KOPT-K1 (cell line): ENCODE results near the gene ARF1.
"Not testable (repeated sequence)": the region's sequence is repeated elsewhere in the genome, so short reads cannot be mapped to it uniquely, and the experiment has no call there.

Experiments
- H3K27ac ChIP-seq: fragments of 200-600 bp; sonication (generic); 2 replicates; pipeline ENCODE4 v1.5.1; 2016; ENCODE audit warnings: antibody characterized with exemption, mild to moderate bottlenecking, low read depth, low read length; ENCODE audit not compliant: poor library complexity, severe bottlenecking
- H3K36me3 ChIP-seq: fragments of 200-600 bp; sonication (generic); 2 replicates; pipeline ENCODE4 v1.5.1; 2017; ENCODE audit warnings: antibody characterized with exemption, mild to moderate bottlenecking, low read length, moderate library complexity; ENCODE audit not compliant: insufficient read depth
- H3K9me3 ChIP-seq: fragments of 200-600 bp; sonication (generic); 2 replicates; pipeline ENCODE4 v1.5.1; 2017; ENCODE audit warnings: antibody characterized with exemption, low read length, mild to moderate bottlenecking; ENCODE audit not compliant: insufficient read depth, poor library complexity, severe bottlenecking

Gene ARF1

DNA sequence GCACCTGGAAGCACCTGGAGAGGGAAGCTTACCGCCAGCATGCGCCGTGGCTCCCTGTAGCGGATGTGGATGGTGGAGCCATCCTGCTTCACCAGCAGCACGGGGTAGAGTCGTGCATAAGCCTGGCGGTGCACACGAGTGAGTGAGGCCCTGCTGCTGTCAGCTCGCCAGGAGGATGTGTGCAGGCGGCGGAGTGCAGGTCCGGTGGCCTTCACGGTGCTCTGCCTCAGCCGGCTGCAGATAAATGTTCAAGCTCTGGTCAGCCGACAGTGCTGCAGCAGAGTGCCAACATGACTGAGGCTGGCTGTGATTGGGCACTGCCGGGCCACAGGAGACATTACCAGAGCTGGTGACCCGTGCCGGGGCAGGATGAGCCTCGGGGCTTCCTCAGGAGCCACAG, 25.1 kb downstream of the ARF1 start:
- Histone ChIP-seq H3K9me3 (no peaks in the 10 kb centered on the region), H3K36me3 (peaks cover 23% of the 10 kb centered on the region), H3K27ac (no peak overlapping the region)

DNA sequence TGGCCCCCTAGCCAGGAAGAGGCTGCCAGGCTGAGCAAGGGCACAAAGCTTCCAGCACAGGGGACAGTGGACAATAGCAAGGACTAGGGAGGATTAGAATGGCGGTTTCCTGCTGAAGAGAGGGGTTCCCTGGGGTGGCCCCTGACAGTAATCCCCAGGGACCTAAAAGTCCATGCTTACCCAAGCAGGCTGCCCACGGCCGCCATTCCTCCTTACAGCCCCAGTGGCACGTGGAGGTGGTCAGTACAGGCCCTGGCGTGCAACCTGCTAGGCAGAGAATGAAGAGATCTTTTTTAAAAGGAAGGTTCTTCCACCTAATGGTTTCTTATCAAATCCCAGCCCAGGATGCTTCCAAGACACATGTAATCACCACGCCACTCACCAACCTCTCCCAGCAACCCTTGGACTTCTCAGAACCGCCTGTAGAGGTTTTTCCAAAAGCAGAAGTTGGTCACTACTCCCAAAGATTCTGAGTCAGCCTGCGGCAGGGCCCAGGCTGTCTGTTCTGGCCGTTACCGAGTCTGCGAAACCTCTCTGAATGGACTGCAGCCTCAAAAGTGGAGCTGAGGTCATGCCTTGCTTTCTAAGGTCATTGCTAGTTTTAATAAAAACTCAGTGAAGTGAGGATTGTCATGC, 25.7 kb downstream of the ARF1 start:
- peaks cover 23% of the 10 kb centered on the region for H3K36me3 ChIP-seq
- no peaks in the 10 kb centered on the region for H3K9me3 ChIP-seq
- H3K27ac ChIP-seq: peak overlapping the region; percentile 69

DNA sequence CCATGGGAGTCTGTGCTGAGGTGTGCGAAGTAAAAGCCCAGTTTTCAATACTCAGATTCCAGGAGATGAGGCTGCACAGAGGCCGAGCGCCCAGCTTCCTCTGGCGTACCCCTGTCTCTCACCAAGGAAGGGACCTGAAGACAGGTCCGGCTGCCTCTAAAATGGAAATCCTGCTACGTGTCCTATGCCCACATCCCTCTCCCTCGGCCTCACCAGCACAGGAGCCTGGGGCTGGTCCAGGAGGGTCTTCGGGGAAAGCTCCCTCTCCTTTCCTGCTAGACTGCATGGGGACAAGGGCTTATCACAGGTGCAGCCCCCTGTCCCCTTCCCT, 26.2 kb downstream of the ARF1 start:
- H3K27ac ChIP-seq: peak overlapping the region; percentile 69
- no peaks in the 10 kb centered on the region for H3K9me3 ChIP-seq
- H3K36me3 ChIP-seq: peaks cover 23% of the 10 kb centered on the region

DNA sequence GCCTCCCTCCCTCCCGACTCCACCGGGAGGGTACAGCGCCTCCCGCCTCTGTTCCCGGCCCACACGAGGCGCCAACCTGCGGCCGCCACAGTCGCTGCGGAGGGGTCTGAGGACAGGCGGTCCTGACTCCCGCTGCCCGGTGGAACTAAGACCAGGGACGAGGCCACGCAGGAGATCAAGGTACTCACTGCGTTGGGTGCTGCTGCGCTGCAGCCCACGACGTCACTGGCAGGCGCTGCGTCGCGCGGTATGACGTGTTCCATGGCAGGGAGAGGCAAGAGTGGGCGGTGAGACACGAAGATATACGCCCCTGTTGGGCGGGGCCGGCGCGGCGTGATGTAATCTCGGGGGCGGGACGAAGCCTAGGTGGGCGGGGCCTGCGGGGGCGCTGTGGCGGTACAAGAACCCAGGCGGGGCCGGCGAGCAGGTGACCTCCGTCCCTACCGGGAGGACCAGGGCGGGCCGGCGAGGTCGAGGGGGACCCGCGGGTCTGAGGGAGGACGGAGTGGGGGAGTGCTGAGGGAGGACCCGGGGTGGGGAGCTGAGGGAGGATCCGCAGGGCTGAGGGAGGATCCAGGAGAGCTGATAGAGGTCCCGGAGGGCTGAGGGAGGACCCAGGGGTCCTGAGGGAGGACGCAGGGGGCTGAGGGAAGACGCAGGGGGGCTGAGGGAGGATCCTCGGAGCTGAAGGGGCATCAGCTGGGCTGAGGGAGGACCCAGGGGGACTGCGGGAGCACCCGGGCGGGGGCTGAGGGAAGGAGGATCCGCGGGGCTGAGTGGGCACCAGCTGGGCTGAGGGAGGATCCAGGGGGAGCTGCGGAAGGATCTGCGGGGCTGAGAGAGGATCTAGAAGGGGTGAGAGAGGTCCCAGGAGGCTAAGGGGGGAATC, 26.8 kb downstream of the ARF1 start, which contains the start of gene MRPL55:
Gene MRPL55, minus strand, starts transcription at position 227 of the 889 bp plus-strand sequence. CDS start 1,039 bp downstream, outside the sequence.
- no peaks in the 10 kb centered on the region for H3K9me3 ChIP-seq
- H3K27ac ChIP-seq: peak within 1 kb of the TSS; percentile 69
- H3K36me3 ChIP-seq: peaks cover 23% of the 10 kb centered on the region

DNA sequence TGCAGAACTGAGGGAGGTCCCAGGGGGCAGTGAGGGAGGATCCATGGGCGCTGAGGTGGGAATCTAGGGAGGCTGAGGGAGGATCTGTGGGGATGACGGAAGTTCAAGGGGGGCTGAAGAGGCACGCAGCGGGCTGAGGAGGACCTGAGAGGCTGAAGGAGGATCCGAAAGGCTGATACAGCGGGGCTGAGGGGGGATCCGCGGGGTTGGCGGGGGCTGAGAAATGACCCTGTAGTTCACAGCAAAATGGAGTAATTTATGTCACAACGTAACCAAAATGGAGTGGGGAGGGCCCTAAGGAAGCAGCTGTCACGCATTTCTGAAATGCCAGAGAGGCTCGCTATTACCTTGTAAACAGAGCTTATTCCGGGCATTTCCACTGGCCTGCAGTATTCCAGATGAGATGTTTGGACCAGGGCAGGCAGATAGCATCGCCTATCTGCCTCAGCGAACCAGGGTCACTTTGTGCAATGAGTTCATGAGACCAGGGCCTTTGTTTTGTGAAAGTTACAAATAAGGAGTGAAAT, 27.5 kb downstream of the ARF1 start:
- Histone ChIP-seq H3K9me3 (no peaks in the 10 kb centered on the region), H3K27ac (peak overlapping the region; percentile 69), H3K36me3 (peaks cover 23% of the 10 kb centered on the region)

DNA sequence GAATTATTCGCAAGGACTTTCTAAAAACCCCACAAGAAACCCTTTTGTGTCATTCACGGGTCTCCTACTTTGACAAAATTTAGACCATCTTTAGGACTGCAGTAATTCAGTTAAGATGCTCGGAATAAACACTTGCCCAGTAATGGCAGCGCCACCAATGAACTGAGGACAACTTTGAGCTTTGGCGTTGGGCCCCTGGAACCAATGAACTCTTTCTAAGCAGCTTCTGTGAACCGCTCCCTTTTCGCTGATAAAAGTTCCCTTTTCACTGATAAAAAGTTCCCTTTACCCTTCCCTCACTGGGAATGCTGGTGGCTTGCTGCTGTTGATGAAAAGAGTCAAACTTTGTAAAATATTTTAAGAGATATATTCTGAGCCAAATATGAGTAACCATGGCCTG, 28.0 kb downstream of the ARF1 start:
- H3K9me3 ChIP-seq: no peaks in the 10 kb centered on the region
- no peak overlapping the region for H3K27ac ChIP-seq
- H3K36me3 ChIP-seq: peaks cover 22% of the 10 kb centered on the region

DNA sequence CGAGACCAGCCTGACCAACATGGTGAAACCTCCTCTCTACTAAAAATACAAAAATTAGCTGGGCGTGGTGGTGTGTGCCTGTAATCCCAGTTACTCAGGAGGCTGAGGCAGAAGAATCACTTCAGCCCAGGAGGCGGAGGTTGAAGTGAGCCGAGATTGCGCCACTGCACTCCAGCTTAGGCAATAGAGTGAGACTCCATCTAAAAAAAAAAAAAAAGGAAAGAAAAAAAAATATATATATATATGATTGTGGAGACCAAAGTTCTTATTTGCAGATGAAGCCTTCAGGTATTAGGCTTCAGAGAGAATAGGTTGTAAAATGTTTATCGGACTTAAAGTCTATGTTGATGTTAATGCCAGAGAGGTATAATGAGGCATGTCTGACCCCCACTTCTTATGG, 28.8 kb downstream of the ARF1 start:
- not testable (repeated sequence) for H3K9me3 ChIP-seq, H3K27ac ChIP-seq
- peaks cover 14% of the 10 kb centered on the region for H3K36me3 ChIP-seq

DNA sequence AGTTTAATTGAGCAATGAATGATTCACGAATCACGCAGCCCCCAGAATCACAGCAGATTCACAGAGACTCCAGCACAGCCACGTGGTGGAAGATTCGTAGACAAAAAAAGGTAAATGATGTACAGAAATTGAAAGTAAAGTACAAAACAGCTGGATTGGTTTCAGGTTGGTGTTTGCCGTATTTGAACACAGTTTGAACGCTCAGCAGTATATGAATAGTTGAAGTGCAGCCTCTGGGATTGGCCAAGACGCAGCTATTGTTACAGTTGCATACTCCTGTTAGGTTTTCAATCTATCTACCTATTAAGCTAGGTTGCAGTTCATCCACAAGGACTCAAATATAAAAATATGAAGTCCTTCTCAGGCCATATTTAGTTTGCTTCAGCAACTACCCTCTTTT, 29.7 kb downstream of the ARF1 start:
- H3K27ac ChIP-seq: no peak overlapping the region
- 0 out of 2 replicates have a peak, but pooled peaks cover 7% of the 10 kb centered on the region for H3K36me3 ChIP-seq
- peaks cover 3% of the 10 kb centered on the region for H3K9me3 ChIP-seq

DNA sequence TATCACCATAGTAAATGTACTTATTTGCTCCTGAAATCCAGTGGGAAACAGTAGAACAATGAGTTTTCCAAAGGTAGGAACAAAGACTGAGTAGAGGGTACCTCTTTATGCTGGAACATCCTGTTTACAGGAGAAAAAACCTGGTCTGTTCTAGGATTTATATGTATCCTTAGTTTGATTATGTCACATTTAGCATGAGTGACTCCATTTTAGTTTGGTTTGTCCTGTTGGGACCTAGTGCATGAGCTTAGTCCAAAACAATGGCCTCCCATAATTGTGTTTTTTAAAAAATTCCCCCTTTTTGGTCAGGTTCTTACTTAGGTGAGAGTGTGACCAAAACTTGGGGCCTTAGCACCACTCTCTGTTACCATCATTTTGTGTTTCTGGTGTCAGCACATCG, 30.1 kb downstream of the ARF1 start:
- Histone ChIP-seq H3K9me3 (peaks cover 7% of the 10 kb centered on the region), H3K27ac (no peak overlapping the region), H3K36me3 (0 out of 2 replicates have a peak, but pooled peaks cover 3% of the 10 kb centered on the region)

DNA sequence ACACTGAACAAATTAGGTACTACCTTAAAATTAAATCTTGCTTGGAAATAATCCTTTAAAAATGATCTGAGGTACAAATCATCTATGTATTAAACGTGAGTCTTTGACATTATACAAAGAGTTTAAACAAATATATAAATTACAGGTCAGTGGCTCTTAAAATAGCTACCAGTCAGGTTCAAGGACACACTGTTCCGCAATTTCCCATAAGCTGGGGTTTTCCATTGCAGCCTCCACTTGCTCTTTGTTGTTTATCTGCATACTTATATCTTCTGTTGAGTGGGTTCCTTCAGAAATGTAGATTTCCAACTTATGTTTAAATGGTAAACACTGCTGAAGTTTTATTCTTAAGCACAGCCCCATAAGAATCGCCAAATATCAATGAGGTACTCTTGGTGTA, 32.3 kb downstream of the ARF1 start:
- Histone ChIP-seq H3K36me3 (no peaks in the 10 kb centered on the region), H3K9me3 (peaks cover 15% of the 10 kb centered on the region), H3K27ac (no peak overlapping the region)

DNA sequence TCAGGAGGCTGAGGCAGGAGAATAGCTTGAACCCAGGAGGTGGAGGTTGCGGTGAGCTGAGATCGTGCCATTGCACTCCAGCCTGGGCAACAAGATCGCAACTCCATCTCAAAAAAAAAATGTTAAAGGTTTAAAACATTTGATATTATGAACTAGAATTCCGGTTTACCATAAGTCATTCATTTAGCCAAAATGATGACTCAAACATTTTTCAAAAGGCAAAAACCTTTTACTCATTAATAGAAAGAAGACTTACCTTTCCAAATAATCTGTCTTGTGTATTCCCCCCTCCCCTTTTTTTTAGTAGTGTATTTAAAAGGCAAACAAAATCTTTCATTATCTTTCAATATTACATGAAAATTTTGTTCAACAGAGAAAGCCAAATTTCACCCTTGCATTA, 34.8 kb downstream of the ARF1 start:
- Histone ChIP-seq H3K36me3 (no peaks in the 10 kb centered on the region), H3K9me3 (peaks cover 15% of the 10 kb centered on the region), H3K27ac (no peak overlapping the region)

DNA sequence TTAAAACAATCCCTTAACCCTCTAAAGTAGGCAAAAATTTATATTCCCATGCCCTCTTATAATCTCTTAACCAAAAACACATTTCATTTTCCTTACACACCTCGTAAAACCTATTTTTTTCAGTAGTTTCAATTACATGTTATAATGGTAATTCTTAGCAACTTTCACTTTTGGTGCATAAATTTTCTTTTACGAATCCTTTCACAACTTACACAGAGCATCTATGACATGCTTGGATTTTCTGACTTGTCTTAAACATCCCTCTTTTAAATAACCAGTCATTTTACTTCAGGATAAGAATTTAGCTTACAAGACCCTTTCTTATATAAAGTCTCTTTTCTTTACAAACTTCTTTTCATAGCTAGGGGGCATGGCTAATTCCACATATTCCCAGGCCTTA, 35.5 kb downstream of the ARF1 start:
- Histone ChIP-seq H3K36me3 (no peaks in the 10 kb centered on the region), H3K27ac (no peak overlapping the region), H3K9me3 (peaks cover 15% of the 10 kb centered on the region)

DNA sequence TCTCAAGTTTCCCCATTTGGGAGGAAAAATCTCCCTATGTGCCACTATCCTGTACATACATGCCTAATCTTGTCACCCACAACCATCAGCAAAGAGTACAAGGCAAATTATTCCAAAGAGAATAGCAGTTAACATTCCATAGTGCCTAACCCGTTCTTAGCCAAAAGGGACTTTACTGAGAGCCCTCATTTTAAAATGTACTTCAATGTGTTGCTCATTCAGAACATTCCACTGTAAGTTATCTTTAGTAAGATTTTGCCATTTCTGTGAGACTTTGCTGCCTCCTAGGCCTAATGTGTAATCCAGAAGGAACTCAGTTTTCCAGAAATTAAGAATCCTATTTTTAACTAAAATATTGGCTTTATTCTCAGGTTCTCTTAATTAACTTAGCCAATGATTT, 37.8 kb downstream of the ARF1 start:
- Histone ChIP-seq H3K27ac (no peak overlapping the region), H3K36me3 (no peaks in the 10 kb centered on the region), H3K9me3 (peaks cover 15% of the 10 kb centered on the region)

DNA sequence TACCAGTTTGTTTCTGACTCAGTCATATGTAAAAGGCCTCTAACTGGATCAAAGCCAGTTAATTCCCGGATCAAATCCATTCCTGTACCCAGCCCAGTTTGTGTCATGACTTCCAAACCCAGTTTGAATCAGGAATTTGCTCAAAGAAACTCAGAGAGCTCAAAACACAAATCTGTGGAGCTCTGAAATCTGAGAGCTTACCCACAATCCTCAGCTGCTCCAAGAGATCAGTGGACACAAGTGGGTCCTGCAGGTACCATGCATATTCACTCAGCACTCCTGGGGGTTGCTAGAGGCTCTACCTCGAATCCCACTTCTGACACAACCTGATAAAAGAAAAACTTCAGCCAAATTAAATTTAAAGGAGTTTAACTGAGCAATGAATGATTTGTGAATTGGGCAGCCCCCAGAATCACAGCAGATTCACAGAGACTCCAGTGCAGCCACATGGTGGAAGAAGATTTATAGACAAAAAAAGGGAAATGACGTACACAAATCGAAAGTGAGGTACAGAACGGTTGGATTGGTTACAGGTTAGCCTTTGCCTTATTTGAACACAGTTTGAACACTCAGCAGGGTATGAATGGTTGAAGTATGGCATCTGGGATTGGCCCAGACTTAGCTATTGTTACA, 38.5 kb downstream of the ARF1 start:
- Histone ChIP-seq H3K27ac (no peak overlapping the region), H3K9me3 (peaks cover 15% of the 10 kb centered on the region), H3K36me3 (no peaks in the 10 kb centered on the region)

DNA sequence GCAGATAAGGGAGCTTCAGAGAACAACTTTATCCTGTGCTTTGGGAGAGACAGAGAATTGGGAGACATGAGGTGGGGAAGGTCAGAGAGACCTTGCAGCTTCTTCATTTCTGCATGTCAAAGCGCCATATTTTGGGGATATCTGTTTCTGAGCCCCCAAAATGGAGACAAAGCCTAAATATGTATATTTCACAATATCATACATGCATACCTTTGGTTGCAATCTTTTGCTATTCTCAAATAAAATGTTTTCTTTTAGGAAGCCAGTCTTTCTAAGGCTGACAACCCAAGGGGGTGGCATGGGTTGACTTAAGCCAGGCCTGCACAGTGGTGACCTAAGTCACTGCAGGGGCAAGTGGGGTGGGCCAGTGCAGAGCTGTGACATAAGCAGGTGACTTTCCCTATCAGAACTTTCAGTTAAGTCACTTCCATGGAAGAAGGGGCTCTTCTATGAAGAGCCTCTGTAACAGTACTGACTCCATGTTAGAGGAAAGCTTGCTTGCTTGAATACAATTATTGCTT, 40.5 kb downstream of the ARF1 start:
- Histone ChIP-seq H3K36me3 (no peaks in the 10 kb centered on the region), H3K9me3 (peaks cover 4% of the 10 kb centered on the region), H3K27ac (no peak overlapping the region)
